Ramos (cell line): ENCODE results near the gene YY2.
"Not testable (repeated sequence)": the region's sequence is repeated elsewhere in the genome, so short reads cannot be mapped to it uniquely, and the experiment has no call there.

Experiments
- in situ Hi-C: fragments of 300-500 bp; cut with MboI; formaldehyde crosslinking; loops from one replicate; pipeline ENCODE4 v1.14.3; 2022; ENCODE audit warnings: low sequenced_read_pairs; ENCODE audit not compliant: unreplicated experiment

YY2 gene

DNA sequence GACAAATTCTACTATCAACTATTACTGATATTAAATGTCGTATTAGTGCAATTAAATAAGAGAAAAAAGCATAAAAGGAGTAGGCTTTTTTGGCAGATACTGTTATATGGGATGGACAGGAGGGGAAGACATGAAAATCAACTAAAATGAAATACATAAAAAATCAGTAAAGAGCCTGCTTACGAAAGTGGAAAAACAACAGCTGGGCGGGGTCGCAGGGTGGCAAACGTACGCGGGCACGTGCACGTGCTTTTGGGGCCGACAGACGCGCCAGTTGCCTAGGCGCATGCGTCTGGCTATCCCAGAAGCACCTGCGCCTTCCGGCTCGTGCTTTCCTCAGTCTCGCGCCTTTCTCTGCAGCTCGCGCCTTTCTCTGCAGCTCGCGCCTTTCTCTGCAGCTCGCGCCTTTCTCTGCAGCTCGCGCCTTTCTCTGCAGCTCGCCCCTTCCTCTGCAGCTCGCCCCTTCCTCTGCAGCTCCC is at the start of gene YY2:
Gene YY2 (plus strand): TSS at position 51 of the 479 bp plus-strand sequence. CDS start 498 bp downstream, outside the sequence.
- in situ Hi-C loops, result no loop called here

DNA sequence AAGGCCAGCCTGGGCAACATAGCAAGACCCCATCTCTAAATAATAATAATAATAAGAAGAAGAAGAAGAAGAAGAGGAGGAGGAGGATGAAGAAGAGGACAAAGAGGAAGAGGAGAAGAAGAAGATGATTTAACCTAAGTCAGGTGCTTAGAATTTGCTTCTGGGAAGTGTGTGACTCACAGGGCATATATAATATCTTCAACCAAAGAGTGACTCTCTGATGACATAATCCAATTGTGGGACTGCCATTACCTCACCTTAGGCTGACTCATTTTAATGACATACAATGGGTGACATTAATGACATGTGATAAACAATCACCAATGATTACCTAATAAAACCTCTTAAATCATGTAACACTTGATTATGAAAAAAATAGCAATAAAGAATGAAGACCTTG is 49.1 kb upstream of the YY2 start:
- in situ Hi-C loops, result no loop called here

DNA sequence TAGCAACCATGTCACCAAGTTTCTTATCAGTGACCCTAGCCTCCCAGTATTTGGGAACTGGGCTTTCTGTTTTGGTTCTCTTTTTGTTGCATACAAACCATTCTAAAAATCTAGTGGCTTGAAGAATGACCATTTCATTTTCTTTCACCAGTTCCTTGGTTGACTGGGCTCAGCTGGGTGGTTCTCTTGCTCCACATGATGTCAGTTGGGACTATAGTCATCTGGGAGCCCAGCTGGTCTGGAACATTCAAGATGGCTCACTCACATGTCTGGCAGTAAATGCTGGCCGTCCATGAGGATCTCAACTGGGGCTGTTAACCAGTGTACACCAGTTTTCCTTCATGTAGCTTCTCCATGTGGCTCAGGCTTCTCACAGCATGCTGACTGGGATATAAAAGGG is 44.0 kb upstream of the YY2 start:
- in situ Hi-C loops, result no loop called here

DNA sequence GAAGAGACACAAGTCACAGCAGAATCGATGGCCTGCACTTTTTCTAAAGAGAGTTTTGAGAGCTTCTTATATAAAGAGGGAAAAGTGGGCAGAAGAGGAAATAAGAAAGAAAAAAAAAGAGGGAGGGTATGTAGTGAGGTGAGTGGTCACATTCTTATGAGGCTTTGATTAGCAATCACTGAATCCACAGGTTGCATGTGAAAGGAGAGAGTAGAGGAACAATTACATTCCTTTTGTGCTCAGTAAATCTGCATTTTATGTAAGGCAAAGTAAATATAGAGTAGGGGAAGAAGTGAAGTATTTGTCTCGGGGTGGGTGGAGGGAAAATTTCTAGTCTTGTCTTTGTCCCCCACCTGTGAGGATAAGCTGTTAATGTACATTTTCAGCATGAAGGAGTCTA is 43.2 kb upstream of the YY2 start:
- in situ Hi-C loops, result no loop called here

DNA sequence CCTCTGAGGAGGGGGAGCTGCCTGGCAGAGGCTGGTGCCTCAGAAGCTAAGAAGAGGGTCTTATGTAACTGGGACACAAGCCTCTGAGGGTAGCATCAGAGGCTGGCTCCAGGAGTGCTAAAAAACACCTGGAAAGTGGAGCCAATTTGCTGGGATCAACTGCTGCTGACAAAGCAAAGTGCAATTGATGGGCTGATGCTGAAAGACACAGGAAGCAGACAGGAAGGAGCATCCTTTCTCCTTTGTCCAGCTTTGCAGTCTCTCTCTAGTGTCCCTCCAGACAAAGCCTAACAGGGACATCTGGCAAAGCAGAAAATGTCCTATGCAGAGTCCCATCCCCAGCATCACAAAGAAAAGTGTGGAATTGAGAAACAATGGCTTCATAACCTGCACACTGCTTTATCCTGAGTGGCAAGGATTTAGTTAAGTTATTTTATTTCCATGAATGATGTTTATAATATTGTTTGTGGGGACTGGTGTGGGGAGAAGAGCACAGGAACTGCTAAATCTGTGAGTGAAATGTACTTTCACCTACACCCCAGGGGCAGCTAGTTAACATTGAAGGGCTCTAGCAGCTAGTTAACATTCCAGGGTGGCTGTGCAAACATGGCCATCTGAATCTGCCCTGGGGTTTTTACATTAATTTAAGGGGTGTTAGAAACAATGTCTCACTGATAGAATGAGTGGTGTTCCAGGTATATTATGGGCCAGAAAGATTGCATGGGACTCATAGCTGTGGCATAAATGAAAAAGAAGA is 42.0 kb upstream of the YY2 start:
- in situ Hi-C loops, result no loop called here

DNA sequence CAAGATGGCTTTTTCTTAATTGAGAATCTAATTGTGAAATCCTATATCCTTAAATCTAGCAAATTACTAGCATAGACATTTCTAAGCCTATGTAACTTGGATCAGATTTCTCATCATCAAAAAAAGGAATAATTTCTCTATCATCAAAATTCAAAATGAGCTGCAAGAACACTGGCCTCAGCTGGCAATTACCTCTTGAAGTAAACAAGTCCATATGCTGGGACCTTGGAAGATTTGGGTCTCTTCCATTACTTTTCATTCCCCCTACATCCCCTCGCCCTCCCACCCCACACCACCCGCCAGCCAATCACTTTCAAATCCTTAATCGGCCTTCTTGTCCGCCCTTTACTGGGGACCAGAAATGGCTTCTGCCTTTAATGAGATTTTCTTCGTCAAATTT is 39.7 kb upstream of the YY2 start:
- in situ Hi-C loops, result no loop called here

DNA sequence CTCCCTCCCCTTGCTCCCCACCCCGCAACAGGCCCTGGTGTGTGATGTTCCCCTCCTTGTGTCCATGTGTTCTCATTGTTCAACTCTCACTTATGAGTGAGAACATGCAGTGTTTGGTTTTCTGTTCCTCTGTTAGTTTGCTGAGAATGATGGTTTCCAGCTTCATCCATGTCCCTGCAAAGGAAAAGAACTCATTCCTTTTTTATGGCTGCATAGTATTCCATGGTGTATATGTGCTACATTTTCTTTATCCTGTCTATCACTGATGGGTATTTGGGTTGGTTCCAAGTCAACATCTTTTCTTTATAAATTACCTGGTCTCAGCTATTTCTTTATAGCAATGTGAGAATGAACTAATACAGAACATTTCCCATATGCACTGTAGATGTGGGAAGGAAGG is 35.6 kb upstream of the YY2 start:
- in situ Hi-C loops, result not testable (repeated sequence)

DNA sequence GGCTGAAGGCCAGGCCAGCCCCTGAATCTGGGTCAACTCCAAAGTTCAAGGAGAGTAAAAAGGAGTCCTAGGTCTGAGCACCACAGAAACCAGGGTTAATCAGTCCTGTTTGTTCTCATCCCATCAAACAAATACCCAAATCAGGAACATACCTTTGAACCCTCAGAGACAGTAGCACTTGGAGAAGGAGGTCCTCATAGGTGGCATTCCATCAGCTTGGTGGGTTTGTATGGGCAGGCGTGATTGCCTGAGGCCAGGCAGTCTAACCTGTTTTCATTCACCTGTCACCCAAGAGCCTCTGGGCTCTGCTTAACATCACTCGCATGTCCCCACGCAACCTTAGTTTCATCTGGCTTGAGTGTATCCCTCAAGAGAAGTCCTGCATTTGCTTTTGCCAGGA is 33.9 kb upstream of the YY2 start:
- in situ Hi-C loops, result no loop called here

DNA sequence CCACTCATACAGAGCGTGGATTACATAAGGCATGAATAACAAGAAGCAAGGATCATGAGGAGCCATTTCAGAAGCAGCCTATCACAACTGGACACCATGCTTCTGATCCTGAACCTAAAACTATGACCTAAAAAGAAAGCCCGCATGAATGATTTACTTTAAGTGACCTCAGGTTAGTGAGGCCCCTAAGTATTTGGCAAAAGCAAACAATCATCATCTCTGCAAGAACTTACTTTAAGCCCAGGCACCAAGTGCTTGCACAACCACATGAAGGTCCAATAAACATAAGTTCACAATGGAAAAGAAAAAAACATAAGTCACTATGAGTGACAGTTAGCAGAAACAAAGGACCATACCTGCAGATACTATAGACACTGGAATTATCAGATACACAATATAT is 24.3 kb upstream of the YY2 start:
- in situ Hi-C loops, result no loop called here

DNA sequence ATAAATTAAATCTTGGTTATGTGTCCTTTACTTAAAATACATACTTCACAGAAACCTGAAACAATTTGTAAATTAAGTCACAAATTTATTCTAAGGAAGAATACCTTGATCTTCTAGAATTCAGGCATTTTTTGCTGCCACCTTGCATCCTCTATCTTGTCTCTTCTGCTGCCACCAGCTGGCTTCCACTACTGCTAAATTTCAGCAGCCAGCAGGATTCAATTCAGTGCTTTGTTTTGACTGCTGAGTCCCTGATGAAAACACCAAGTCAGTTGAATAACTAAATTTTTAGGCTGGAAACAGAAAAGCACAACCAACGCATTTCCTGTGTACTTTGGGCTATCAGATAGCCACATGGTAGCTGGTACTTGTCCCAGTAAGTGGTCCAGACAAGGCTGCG is 18.7 kb upstream of the YY2 start:
- in situ Hi-C loops, result no loop called here

DNA sequence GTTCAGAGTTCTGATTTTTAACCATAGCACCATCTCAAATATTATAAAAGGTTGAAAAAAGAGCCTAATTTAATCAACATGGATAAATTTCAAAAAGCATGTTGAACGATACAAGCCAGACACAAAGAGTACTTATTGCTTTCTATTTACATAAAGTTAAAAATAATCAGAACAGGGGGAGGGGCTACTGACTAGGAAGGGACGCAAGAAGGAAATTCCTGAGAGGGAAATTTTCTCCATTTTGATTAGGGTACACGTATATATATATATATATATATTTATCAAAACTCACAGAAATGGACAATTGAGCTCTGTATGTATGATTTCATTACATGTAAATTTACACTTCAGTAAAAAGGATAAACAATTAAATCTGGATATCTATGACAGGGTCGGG is 16.9 kb upstream of the YY2 start:
- in situ Hi-C loops, result no loop called here

DNA sequence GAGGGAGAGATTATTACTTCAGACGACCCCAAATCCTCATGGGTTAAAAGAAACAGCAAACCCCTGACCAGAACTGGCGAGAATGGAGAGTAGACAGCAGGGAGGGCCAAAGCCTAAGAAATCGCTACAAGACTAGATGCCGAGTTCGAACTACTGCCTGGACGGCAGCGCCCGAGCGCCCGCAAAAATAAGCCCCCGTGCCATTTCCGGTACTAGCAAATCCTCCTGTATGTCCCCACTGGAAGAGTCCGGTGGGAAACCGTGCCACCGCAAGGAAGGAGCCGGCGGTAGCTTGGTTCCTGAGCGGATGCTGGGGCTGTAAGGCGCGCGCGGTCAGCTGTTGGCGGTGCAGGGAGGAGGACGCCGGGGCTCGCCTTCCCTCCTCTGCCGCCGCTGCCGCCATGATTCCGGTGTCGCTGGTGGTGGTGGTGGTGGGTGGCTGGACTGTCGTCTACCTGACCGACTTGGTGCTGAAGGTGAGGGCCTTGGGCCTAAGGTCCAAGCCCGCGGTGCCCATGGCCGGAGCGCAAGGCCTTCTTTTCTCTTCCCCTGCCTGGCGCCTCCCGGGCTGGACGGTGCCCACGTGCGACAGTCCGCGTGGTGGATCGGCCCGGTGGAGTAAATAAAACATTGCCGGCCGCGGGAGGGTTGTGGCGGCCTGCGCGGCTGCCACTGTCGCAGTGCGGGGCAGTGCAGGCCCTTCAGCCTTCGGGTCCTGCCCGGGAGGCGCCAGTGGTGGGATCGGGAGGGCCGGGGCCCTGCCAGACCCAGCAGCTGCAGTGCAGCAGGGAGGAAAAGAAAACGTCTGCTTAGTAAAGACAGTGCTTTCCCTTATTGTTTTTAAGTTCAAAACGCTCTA is 16.2 kb upstream of the YY2 start, which contains the start of gene MBTPS2:
Gene MBTPS2 (plus strand): TSS at position 284 of the 859 bp plus-strand sequence. CDS start 118 bp downstream, at position 402.
- in situ Hi-C loops, result no loop called here

DNA sequence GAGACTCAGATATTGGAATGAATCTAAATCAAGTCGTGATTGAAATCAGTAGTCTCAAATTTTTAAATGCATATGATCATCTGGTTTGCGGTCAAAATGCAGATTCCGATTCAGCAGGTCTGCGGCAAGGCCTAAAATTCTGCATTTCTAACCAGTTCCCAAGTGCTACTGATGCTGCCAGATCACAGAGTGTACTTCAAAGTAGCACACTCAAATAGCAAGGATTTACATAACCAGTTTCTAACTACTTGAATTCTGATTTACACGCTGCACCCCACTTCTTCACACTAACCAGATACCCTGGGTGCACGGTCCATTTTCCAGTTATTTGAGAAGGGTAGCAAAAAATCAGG is 15.6 kb upstream of the YY2 start:
- in situ Hi-C loops, result no loop called here

DNA sequence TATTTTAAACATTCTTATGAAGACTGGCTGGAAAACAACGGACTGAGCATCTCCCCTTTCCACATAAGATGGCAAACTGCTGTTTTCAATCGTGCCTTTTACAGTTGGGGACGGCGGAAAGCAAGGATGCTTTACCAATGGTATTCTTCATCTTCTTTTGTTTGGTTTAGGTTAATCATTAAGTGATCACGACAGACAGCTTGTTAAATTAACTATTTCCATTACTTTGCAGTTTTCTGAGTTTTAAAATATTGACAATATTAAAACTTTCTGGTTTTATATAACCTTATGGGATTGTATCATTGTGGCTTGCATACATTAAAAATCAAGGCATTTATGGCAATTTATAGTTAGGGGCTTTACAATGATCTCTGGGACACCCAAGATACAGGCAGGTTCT is 12.6 kb upstream of the YY2 start:
- in situ Hi-C loops, result no loop called here

DNA sequence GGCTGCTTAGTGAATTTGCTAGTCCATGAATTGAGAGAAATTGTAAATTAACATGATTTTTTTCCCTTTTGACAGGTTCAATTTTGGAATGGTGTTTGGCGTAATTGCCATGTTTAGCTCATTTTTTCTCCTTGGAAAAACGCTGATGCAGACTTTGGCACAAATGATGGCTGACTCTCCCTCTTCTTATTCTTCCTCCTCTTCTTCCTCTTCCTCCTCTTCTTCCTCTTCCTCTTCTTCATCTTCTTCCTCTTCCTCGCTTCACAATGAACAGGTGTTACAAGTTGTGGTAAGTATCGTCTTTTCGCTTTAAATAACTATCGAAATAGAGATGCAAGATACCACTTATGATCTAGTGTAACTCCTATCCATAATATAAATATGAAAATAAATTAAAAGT is 10.7 kb upstream of the YY2 start:
- in situ Hi-C loops, result no loop called here

DNA sequence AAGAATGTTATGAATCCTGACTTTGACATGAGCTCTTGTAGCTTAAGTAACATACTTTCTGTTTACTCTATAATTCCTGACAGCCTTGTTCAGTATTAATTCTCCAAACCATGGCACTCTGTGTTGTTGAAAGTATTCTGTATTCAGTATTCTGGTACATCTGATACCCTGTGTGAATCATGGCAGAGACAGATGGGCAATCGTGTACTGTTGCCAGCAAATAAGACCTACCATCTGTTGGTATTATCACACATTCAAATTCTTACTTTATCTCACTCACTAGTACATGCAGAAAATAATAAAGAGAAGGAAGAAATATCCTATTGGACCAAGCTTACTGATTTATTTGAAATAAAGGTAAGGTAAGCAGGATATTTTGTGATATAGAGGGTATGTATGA is 8.4 kb upstream of the YY2 start:
- in situ Hi-C loops, result no loop called here

DNA sequence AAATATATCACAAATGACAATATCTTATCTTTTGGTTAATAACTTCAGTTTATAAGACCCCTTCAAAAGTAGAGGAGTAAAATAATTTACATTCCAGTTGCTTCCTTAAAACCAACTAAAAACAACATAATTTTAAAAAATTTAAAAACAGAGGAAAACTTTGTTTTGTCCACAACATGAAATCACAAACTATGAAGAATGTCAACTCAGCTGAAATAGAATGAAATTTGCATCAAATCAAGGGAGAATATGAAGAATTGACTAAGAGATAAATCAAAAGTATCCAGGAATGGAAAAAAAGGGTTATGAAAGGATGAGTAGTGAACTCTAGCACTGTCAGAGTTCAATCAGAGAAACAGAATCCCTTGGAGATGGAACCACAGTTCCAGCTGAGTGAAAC is 2.2 kb upstream of the YY2 start:
- in situ Hi-C loops, result no loop called here

DNA sequence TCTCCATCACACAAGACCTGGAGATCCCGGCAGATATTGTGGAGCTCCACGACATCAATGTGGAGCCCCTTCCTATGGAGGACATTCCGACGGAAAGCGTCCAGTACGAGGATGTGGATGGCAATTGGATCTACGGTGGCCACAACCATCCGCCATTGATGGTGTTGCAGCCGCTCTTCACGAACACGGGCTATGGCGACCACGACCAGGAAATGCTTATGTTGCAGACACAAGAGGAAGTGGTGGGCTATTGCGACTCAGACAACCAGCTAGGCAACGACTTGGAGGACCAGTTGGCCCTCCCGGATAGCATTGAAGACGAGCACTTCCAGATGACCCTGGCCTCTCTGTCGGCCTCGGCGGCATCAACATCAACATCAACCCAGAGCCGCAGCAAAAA is 717 bp downstream of the YY2 start:
- in situ Hi-C loops, result no loop called here

DNA sequence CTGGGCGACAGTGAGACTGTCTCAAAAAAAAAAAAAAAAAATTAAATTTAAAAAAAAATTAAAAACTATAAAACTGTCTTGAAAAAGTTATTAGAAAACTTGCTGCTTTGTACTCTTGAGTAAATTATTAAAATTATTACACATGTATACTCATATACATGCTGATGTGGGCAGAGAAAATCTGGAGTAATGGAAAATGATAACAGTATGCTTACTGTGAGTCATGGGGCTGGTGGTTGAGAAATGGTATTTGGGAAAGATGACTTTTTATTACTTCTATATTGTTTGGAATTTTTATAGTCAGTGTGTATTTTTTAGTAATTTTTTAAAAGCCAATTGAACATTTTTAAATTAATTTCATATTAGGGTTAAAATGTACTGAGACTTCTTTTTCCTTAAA is 7.5 kb downstream of the YY2 start:
- in situ Hi-C loops, result no loop called here

DNA sequence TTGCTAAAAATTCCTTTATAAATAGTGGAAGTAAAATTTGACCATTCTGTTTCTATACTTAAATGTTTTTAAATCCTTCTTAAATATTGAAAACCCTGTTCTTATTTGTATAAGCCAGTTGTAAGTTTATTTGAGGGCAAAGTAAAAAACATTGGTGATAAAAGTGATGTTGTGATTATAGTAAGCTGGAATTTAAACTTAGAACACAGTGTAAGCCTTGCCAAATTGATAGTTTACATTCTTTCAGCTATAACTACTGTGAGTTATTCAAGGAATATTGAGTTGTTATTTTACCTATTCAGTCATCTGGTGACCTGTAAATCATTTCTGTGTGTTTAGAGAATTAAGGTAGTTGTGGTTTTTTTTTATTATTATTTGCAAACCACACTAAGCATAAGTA is 9.6 kb downstream of the YY2 start:
- in situ Hi-C loops, result no loop called here

DNA sequence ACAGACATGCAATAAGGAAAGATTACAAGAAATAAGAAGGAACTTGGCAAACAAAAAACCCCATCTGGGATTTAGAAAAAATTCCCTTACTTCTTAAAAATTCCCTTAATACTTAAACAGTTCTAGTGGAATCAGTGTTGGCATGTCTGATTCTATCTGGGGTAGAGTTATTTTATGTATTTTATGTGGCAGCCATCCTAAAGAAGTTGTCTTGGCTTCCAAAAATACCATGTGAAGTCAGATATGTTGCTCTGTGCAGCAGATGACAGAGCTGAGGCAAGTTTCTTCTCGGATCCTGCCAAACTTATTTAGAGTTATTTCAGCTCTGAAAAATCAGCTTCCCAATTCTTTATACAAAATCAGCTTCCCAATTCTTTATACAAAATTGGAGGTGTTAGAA is 14.7 kb downstream of the YY2 start:
- in situ Hi-C loops, result no loop called here
